ENCODE data around the gene SIDT1.

SIDT1 gene
- total RNA-seq: 66.8 reads per million, percentile 74 among the genes with 10 or more reads in this experiment

DNA sequence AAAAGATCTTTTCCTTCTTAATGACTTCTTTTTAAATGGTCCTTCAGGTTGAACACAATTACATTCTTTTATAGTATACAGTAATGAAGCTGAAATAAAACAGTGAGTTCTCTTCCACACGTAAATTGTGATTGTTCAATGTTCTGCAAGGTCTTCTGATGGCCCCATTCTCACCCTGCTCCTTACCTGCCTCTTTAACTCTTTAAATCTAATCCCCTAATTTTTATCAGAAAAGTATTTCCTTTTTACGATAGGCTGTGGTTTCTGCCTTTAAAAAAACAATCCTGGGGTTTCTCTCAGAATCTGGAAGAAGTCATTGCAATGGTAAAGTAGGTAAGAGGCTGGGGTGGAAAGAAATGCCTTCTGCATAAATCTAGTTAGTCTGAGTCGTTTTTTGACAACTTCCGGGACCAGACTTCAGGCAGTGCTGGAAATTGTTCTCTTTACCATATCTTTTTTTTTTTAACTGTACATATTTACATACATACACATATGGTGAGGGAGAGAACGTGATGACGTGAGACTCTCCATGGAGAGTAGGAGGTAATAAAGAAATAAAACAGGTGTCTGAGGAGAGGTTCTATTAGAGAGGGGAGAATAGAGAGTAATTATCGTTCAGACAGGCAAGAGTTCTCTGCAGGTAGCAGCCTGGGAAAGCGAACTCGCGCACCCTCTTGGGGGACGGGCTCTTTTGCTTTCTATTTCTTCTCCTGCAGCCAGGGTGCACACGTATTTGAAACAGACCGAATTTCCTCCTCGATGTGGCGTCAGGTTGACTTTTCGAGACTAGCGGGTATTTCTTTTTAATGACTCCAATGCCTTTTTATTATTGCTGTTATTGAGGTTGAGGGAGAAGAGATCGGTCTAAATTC lies at the start of gene SIDT1:
Gene SIDT1, plus strand, starts transcription at position 730 of the 872 bp plus-strand sequence. CDS start 467 bp downstream, outside the sequence.
- peak; percentile 58 for DNase-seq

- peak; percentile 14 for DNase-seq
These were observed 47.2 kb upstream of the SIDT1 start for GRCh38 chr3:113485161-113485609.

GRCh38 chr3:113495035-113495434 lies 37.3 kb upstream of the SIDT1 start:
- peak; percentile 27 for DNase-seq

DNA sequence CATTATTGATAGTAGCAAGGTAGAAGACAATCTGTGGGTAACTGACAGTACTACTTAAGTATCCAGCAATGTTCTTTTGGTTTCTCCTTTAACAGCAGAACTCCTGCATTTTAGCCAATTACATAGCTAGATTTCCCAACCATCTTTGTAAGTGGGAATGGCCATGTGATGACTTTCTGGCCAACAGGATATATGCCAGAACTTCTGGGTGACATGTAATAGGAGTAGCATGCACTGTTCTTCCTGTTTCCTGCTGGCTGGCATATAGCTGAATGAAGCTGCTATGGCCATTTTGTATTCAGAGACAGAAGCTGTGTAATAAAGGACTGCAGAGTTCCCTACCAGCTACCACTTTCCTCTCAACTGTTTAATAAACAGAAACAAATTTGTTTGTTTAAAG lies 35.4 kb upstream of the SIDT1 start:
- no peak for DNase-seq

- DNase-seq: no peak
These were observed 33.9 kb upstream of the SIDT1 start for GRCh38 chr3:113498221-113499005.

- no peak for DNase-seq
These were observed 33.3 kb upstream of the SIDT1 start for GRCh38 chr3:113499081-113499480.

DNA sequence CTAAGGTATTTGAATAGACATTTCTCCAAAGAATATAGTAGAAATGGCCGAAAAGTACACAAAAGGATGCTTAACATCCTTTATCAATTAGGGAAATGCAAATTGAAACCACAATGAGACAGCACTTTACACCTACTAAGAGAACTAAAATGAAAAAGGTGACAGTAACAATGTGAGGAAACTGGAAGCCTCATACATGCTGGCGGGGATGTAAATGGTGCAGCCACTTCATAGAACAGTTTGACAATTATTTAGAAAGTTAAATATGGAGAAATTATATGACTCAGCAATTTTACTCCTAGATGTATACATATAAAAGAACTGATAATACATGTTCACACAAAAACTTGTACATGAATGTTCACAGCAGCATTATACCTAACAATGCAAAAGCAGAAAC lies 30.8 kb upstream of the SIDT1 start:
- DNase-seq: no peak

- DNase-seq: no peak
These were observed 26.5 kb upstream of the SIDT1 start for GRCh38 chr3:113505867-113506266.

GRCh38 chr3:113507501-113508067 lies 24.8 kb upstream of the SIDT1 start:
- DNase-seq: no peak

GRCh38 chr3:113508966-113509365 lies 23.4 kb upstream of the SIDT1 start:
- no peak for DNase-seq

GRCh38 chr3:113514265-113514769 lies 18.0 kb upstream of the SIDT1 start:
- DNase-seq: no peak

DNA sequence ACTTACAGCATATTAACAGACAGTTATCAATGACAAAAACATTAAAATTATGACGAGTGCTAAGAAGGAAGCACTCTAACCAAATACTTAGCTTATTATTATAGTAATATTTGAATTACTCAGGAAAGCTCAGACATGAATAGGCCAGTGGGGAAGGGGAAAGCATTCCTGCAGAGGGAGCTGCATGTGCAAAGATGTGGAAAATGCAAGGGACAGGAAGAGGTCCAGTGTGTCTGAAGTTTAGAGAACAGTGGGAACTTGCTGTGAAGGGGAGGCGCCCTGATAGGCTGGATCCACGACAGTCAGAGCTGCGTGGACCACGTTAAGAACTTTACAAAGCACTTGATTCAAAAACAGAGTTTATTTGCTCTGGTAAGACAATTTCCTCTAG lies 16.2 kb upstream of the SIDT1 start:
- DNase-seq: no peak

GRCh38 chr3:113521981-113522380 lies 10.4 kb upstream of the SIDT1 start:
- DNase-seq: no peak

- no peak for DNase-seq
These were observed 9.1 kb upstream of the SIDT1 start for GRCh38 chr3:113523241-113523640.

GRCh38 chr3:113532698-113533533 lies 561 bp downstream of the SIDT1 start:
- DNase-seq: peak; percentile 28

GRCh38 chr3:113533534-113533892 lies 1.2 kb downstream of the SIDT1 start:
- DNase-seq: peak; percentile 15

GRCh38 chr3:113534365-113534764 lies 2.0 kb downstream of the SIDT1 start:
- no peak for DNase-seq

DNA sequence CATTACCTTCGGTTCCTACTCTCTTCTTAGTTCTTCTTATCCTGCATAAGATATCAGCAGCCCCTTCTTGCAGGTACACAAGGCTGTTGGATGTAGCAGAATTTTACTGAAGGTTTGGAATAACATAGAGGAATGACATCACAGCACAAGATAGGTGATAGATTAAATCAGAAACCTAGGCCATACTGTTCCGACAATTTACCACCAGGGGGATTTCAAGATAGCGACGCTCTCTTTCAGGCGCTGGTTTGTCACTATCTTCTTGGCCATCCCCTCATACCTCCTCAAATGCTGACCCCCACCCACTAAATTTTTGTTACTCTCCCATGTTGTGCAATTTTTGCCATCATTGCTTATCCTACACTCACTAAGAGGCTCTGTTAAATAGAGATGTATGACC lies 3.5 kb downstream of the SIDT1 start:
- DNase-seq: no peak

DNA sequence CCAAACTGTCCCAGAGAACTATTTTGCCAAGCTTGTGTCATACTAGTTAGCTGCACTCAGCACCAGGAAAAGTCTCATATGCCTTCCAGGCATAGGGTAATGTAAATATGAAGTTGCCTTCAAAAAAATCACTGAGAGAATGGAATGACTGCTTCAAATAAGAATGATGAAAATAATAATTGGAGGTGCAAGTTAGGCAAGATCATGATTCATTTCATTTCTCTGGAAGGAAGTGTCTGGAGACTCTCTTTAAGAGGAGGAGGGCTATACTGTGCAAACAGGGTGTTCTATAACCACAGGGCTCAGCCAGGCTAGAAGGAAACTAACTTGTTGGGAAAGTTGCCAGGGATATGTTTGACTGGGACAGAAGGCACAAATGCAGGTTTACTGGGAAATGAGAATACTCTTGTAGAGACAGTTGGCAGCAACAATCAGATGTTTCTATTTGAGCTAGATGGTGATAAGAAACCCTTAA lies 4.3 kb downstream of the SIDT1 start:
- DNase-seq: no peak

- no peak for DNase-seq
These were observed 4.8 kb downstream of the SIDT1 start for GRCh38 chr3:113537155-113537554.

- DNase-seq: no peak
These were observed 9.2 kb downstream of the SIDT1 start for GRCh38 chr3:113541519-113541918.

GRCh38 chr3:113545594-113545993 lies 13.2 kb downstream of the SIDT1 start:
- DNase-seq: no peak
